Activated T-cell treated with anti-CD3 and anti-CD28 coated beads for 24 hours (primary cell): ENCODE data around the gene OR2B2.

Experiments
- DNase-seq: peaks from one replicate; pipeline ENCODE4 v3.0.0-alpha.2; 2020; ENCODE audit warnings: low read depth

The OR2B2 gene

GRCh38 chr6:27893836-27894807, 18.1 kb downstream of the OR2B2 start:
- DNase-seq = peak; percentile 76

GRCh38 chr6:27893059-27893835, 18.9 kb downstream of the OR2B2 start:
- peak; percentile 78 for DNase-seq

GRCh38 chr6:27892649-27893058, 19.5 kb downstream of the OR2B2 start:
- no peak for DNase-seq

- no peak for DNase-seq
These were observed 20.8 kb downstream of the OR2B2 start for GRCh38 chr6:27891320-27891875.

GRCh38 chr6:27890445-27891319, 21.5 kb downstream of the OR2B2 start:
- peak; percentile 59 for DNase-seq

- DNase-seq = no peak
These were observed 22.4 kb downstream of the OR2B2 start for GRCh38 chr6:27889628-27890444.

GRCh38 chr6:27889275-27889627, 22.9 kb downstream of the OR2B2 start:
- DNase-seq = no peak

- no peak for DNase-seq
These were observed 23.6 kb downstream of the OR2B2 start for GRCh38 chr6:27888566-27888965.

GRCh38 chr6:27886073-27886472, 26.1 kb downstream of the OR2B2 start:
- DNase-seq = no peak

GRCh38 chr6:27883136-27883535, 29.1 kb downstream of the OR2B2 start:
- no peak for DNase-seq

- DNase-seq = no peak
These were observed 29.6 kb downstream of the OR2B2 start for GRCh38 chr6:27882624-27883023.

GRCh38 chr6:27879837-27880236, 32.4 kb downstream of the OR2B2 start:
- DNase-seq = no peak

GRCh38 chr6:27874016-27874415, 38.2 kb downstream of the OR2B2 start:
- no peak for DNase-seq

- DNase-seq = peak; percentile 56
These were observed 38.9 kb downstream of the OR2B2 start for GRCh38 chr6:27873021-27873940.

- DNase-seq = no peak
These were observed 39.6 kb downstream of the OR2B2 start for GRCh38 chr6:27872642-27873020.

GRCh38 chr6:27871924-27872638, 40.1 kb downstream of the OR2B2 start:
- DNase-seq = peak; percentile 80

GRCh38 chr6:27870291-27870870, 41.8 kb downstream of the OR2B2 start:
- DNase-seq = no peak

- DNase-seq = no peak
These were observed 43.9 kb downstream of the OR2B2 start for GRCh38 chr6:27868311-27868710.

- no peak for DNase-seq
These were observed 44.3 kb downstream of the OR2B2 start for GRCh38 chr6:27867945-27868300.
